Stimulated activated CD4-positive, alpha-beta T cell treated with anti-CD3 and anti-CD28 coated beads, Interleukin-2, amount 100 ng/mL, for 4 hours (primary cell): ENCODE measurements around the gene HTD2.
A peak's percentile ranks its signal among the peaks of the same experiment; 100 is the strongest.
"Not testable (repeated sequence)": the region's sequence is repeated elsewhere in the genome, so short reads cannot be mapped to it uniquely, and the experiment has no call there.

ENCODE experiments used
- DNase-seq: peaks from one replicate; pipeline ENCODE4 v3.0.0-alpha.2; 2020; ENCODE audit warnings: low read depth

The HTD2 gene

DNA sequence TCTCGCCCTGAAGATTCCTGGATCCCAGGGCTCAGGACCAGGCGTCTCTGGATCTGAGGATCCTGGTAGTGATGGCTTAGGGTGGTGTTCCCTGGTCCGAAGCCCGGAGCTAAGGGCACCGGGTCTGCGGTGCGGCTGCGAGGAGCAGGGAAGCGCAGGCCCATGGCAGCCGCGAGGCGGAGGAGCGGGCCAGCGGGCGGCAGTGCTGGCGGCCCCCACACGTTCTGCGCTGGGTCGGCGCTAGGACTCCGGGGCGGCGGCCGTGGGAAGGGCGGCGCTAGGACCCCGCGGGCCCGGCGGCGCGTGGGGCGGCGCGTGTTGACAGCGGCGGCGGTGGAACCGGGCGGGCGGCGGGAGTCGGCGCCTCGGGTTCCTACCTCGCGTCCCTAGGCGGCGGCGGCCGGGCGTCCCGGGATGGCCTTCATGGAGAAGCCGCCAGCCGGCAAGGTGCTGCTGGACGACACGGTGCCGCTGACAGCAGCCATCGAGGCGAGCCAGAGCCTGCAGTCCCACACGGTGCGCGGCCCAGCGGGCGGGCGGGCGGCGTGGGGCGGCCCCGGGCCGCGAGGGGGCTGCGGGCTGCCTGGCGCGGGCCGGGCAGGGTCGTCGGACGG is 26.4 kb downstream of the HTD2 start, which contains the start of gene PXK:
PXK (plus strand) TSS at position 318 of the 614 bp plus-strand sequence; CDS start at position 415, 97 bp downstream.
- peak; percentile 67 for DNase-seq

DNA sequence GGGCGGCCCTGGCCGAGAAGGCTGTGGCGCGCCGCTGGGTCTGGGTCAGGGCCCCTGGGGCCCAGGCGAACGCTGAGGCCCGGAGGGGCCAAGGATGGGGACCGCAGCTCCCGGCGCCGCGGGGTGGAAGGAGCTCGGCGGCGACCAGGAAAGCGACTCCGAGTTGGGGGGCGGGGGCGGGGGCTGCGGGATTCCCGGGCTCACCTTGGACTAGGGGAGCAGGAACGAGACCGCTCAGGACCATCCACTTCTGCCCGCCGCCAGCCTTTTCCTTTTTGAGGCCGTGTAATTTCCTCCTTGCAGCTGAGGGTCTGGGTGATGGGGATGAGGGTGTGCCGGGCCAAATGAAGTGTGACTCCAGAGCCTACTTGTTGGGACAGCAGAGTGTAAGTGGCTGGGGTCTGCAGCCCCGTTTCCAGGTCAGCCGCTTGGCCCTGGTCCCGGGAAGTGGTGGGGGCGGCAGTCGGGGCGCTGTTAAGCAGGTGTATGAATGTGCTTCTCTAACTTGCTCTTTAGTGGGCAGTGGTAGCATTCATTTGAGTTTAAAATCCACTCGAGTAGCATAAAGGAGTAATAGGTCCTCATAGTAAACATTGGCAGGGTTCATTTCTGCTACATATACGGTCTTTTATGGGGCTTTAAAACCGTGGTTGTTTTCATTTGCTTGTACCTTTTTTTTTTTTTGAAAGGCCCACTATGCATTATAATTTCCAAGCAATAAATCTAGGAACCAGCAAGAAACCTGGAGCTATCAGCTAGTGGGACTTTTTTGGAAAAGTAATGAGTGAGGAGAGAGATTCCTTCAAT is 27.1 kb downstream of the HTD2 start:
- DNase-seq = no peak

GRCh38 chr3:58334013-58334321 is 27.6 kb downstream of the HTD2 start:
- DNase-seq = no peak

DNA sequence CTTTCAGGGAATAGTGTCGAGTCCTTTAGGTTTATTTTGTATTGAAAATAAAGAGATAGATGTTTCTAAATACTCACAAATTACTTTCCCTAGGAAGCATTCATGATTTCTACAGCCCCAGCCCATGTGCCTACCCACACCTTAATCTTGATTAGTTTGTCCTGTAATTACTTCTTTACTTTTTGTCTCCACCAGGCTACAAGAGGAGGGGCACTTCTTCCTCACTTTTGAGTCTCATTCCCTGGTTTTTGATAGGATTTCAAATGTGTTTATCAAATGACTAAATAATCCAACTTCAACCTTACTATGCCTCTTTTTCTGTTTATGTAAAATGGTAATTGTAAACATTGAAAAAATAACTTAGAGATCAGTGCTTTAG is 28.2 kb downstream of the HTD2 start:
- DNase-seq = no peak

GRCh38 chr3:58335652-58335947 is 29.3 kb downstream of the HTD2 start:
- DNase-seq = no peak

DNA sequence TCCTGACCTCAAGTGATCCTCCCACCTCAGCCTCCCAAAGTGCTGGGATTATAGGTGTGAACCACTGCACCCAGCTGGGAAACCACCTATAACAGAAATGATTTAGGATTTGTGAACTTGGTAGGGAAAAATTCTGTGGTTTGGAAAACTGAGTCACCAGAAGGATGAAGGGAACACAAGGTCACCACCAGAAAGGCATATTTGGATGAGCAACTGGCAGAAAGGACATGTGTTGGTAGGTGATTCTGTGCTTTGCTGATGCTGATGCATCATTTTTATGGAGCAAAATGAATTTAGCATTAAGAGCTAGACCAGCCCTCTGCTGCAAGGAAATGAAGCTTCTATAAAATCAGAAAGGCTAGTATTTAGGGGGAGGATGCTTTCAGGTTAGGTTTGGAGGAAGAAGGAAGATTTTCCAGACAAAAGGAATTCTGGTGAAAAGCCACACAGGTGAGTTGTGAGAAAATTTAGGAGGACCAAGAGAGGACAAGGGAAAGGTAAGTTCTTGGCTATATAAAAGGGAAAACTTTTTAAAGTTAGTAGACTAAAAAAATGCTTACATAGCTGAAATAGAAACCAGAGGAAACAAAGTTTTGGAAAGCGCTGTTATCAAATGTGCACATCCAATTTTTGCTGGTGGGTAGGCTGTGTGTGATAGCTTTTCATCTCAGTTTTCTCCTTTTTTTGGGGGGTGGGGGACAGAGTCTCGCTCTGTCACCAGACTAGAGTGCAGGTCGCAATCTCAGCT is 30.0 kb downstream of the HTD2 start:
- DNase-seq = no peak

DNA sequence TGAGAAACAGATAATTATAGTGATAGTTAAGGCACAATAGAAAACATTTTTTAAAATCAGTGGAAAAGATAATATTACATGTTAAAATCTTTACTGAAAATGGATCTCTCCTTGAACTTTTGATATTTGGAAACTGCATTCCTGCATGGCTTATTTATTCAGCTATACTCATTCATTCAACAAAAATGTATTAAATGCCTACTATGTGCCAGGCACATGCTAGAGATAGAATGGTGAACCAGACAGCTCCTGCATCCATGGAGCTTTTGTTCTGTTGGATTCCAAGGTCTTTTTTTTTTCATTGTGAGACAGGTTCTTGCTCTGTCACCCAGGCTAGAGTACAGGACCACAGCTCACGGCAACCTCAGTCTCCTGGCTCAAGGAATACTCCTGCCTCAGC is 30.9 kb downstream of the HTD2 start:
- DNase-seq = no peak

DNA sequence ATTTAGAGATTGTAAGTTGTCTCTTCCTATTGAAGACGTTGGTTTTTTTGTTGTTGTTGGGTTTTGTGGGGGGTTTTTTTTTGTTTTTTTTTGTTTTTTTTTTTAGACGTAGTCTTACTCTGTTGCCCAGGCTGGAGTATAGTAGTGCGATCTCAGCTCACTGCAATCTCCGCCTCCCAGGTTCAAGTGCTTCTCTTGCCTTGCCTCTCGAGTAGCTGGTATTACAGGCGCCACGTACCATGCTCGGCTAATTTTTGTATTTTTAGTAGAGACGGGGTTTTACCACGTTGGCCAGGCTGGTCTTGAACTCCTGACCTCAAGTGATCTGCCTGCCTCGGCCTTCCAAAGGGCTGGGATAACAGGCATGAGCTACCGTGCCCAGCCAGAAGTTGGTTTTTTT is 32.8 kb downstream of the HTD2 start:
- not testable (repeated sequence) for DNase-seq

DNA sequence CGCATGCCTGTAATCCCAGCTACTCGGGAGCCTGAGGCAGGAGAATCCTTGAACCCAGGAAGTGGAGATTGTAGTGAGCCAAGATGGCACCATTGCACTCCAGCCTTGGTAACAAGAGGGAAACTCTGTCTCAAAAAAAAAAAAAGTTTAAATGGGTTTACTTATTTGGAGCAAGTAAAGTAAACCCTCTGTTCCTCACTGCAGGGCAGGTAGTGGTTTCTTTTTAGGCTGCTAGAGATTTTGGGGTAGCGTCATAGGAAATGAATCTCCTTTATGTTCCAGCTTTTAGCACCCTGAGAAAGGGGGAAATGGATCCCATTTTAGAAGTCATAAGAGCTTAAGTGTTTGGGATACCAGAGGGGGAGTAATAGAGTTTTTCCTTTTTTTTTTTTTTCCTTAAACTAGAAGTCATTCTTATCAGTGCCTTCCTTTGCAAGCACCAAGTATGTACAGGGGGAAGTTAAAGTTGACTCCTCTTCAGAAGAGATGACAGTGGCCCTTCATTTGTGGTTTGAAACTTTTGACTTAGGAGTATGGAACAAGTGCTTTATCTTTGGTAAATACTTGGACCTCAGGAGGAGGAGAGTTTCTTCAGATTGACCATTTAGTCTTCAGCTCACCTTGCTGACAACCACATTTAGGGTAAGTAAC is 34.4 kb downstream of the HTD2 start:
- DNase-seq = no peak

- DNase-seq = no peak
Observed at GRCh38 chr3:58341376-58341775, 35.1 kb downstream of the HTD2 start.

DNA sequence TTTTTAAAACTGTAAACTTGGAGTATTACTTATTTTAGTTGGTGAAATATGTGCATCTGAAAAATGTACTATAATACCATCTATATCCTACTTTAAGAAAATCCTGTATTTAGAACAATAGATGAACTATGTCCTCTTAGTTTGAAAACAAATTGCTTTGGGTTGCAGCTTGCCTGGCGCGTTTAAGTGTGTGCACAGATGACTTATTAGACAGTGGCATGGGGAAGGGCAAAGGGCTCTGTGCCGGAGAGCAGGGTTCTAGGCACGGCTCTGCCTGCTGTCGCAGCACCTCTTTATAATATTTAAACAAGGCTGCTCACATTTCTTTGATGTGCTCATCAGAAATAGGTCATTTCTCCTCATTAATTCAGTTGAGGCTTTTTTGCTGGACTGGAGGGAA is 36.4 kb downstream of the HTD2 start:
- no peak for DNase-seq

GRCh38 chr3:58345457-58345856 is 39.1 kb downstream of the HTD2 start:
- DNase-seq = no peak

GRCh38 chr3:58346368-58346767 is 40.0 kb downstream of the HTD2 start:
- DNase-seq = no peak

DNA sequence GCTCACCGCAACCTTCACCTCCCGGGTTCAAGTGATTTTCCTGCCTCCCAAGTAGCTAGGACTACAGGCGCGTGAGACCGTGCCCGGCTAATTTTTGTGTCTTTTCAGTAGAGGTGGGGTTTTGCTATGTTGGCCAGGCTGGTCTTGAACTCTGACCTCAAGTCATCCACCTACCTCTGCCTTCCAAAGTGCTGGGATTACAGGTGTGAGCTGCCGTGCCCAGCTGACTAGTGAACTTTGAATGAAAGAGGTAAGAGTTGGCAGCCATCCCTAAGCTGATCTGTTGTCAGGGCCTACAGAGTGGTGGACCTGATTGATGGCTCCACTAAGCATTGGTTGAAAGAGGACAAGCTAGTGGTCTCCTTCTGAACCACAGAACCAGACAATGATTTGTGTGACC is 41.7 kb downstream of the HTD2 start:
- no peak for DNase-seq

- no peak for DNase-seq
Observed at GRCh38 chr3:58349792-58350626, 43.7 kb downstream of the HTD2 start.

GRCh38 chr3:58350627-58351013 is 44.3 kb downstream of the HTD2 start:
- no peak for DNase-seq

DNA sequence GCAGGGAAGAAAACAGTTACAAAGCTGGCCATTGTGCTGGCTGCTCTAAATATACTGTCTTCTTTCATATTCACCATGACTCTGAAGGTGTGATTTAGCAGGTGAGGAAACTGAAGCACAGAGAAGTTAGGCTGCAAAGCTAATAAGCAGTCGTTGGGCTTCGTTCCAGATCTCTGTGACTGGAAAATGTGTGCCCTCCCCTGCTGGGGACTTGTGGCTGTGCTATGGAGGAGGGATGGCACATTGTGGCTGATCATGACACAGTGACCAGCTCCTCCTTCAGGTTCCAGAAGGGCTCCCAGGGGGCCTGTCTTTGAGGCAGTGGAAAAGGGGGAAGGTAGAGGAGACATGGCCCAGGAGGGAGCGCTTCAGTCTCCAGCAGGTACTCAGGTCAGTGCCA is 45.6 kb downstream of the HTD2 start:
- DNase-seq = no peak

- DNase-seq = no peak
Observed at GRCh38 chr3:58352626-58353025, 46.3 kb downstream of the HTD2 start.

DNA sequence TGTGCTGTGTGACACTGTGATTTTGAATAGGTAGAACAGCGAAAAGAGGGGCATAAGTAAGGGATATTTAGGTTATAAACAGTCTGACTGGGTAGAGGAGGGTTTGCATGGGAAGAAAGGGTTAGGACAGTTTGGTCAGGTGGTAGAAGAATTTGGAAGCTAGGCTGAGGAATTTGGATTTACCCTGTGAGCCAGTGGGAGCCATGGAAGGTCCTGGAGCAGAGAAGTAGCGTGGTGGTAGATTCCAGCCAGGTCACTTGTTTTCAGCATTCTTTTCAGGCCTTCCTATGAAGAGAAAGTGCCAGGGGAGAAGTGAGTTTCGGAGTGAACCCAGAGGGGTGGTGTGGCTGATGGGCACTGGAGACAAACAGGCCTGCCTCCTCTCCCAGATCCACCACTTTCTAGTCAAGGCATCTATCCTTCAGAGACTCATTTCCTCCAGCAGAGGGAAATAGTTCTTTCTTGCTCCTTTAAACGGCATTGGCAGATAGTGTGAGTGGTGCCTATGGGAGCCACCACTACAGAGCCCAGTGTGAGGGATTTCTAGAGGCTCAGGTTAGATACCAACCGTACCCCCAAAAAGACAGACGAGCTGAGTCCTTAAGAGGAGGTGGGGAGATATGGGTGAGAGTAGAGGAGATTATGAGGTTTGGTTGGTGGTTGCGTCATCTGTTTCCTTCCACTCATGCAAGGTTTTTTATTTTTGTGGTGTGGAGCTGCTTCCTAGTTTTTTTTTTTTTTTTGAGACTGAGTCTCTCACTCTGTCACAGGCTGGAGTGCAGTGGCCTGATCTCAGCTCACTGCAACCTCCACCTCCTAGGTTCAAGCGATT is 47.6 kb downstream of the HTD2 start:
- no peak for DNase-seq

- no peak for DNase-seq
Observed at GRCh38 chr3:58355179-58355578, 48.9 kb downstream of the HTD2 start.

GRCh38 chr3:58356054-58356453 is 49.7 kb downstream of the HTD2 start:
- DNase-seq = no peak
